Prostate gland (tissue), 2 donors: Measurements from ENCODE around the gene FAM24B.

Source experiments
- CTCF ChIP-seq, 4 experiments: fragments of 200-600 bp in 2 of 4; fragments of 450-650 bp in 2 of 4; sonication (generic) in 2 of 4; IDR thresholded peaks; 1 replicate in 3 of 4; 2 replicates in 1 of 4; pipeline ENCODE4 v1.5.1; 2016 to 2019; ENCODE audit warnings: antibody characterized with exemption in 4 of 4, mild to moderate bottlenecking in 2 of 4, moderate library complexity in 2 of 4
- POLR2A ChIP-seq: fragments of 450-650 bp; IDR thresholded peaks from one replicate; pipeline ENCODE4 v1.6.1; 2016; ENCODE audit warnings: antibody characterized with exemption, mild to moderate bottlenecking
- POLR2AphosphoS5 ChIP-seq: sonication (generic); formaldehyde crosslinking; IDR thresholded peaks from one replicate; pipeline ENCODE4 v1.6.1; 2017; ENCODE audit warnings: antibody characterized with exemption

GRCh38 chr10:122852261-122852660 is 27.1 kb downstream of the FAM24B start:
- no peak for TF ChIP-seq CTCF (IDR thresholded peaks at IDR 0.05)
- no peak for TF ChIP-seq POLR2A
- TF ChIP-seq POLR2AphosphoS5, result no peak
